ENCODE results near the gene DDX1.

GRCh38 chr2:15609341-15610042 lies 17.8 kb downstream of the DDX1 start:
- TF ChIP-seq POLR2A (IDR thresholded peaks at IDR 0.05; ENCODE audit: low read depth, low read length) (no peak), RAD21 (IDR thresholded peaks at IDR 0.05; ENCODE audit: low read length) (no peak), RCOR1 (IDR thresholded peaks at IDR 0.05; ENCODE audit: insufficient replicate concordance, low read length) (no peak), USF2 (IDR thresholded peaks at IDR 0.05; ENCODE audit: low read depth, low read length) (no peak), MAZ (IDR thresholded peaks at IDR 0.05; ENCODE audit: borderline replicate concordance, low read depth, low read length) (no peak)
- TF ChIP-seq, protein P1, sequence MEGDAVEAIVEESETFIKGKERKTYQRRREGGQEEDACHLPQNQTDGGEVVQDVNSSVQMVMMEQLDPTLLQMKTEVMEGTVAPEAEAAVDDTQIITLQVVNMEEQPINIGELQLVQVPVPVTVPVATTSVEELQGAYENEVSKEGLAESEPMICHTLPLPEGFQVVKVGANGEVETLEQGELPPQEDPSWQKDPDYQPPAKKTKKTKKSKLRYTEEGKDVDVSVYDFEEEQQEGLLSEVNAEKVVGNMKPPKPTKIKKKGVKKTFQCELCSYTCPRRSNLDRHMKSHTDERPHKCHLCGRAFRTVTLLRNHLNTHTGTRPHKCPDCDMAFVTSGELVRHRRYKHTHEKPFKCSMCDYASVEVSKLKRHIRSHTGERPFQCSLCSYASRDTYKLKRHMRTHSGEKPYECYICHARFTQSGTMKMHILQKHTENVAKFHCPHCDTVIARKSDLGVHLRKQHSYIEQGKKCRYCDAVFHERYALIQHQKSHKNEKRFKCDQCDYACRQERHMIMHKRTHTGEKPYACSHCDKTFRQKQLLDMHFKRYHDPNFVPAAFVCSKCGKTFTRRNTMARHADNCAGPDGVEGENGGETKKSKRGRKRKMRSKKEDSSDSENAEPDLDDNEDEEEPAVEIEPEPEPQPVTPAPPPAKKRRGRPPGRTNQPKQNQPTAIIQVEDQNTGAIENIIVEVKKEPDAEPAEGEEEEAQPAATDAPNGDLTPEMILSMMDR (conservative IDR thresholded peaks at IDR 0.05; ENCODE audit: low read depth, low read length), result no peak

Data from IMR-90 (cell line).